ENCODE results near the gene RAB40B. TPM values are rescaled to one million over a fixed set of nuclear protein-coding genes. Genes with fewer than 3 reads are reported as not detected.

The RAB40B gene
- total RNA-seq, 1 donor from 2014 or later: 40.9 TPM

- peak; percentile 99 for DNase-seq
Observed at GRCh38 chr17:82716203-82717010, 17.9 kb upstream of the RAB40B start, which contains the start of gene FN3KRP. Gene FN3KRP (plus strand): TSS chr17:82716706. CDS start chr17:82716756, 50 bp downstream.

GRCh38 chr17:82713071-82713723 lies 14.7 kb upstream of the RAB40B start:
- no peak for DNase-seq

GRCh38 chr17:82710499-82711232 lies 12.2 kb upstream of the RAB40B start:
- DNase-seq: no peak

GRCh38 chr17:82709676-82710498 lies 11.4 kb upstream of the RAB40B start:
- DNase-seq: no peak

GRCh38 chr17:82709024-82709675 lies 10.7 kb upstream of the RAB40B start:
- no peak for DNase-seq

GRCh38 chr17:82705756-82706155 lies 7.3 kb upstream of the RAB40B start:
- DNase-seq: no peak

- DNase-seq: no peak
Observed at GRCh38 chr17:82704886-82705285, 6.4 kb upstream of the RAB40B start.

GRCh38 chr17:82703935-82704865 lies 5.7 kb upstream of the RAB40B start:
- no peak for DNase-seq

- no peak for DNase-seq
Observed at GRCh38 chr17:82703036-82703745, 4.7 kb upstream of the RAB40B start.

GRCh38 chr17:82702231-82702927 lies 3.9 kb upstream of the RAB40B start:
- DNase-seq: peak; percentile 59

GRCh38 chr17:82699551-82699950 lies 1.1 kb upstream of the RAB40B start:
- DNase-seq: no peak

GRCh38 chr17:82698974-82699442 lies 510 bp upstream of the RAB40B start:
- DNase-seq: no peak

GRCh38 chr17:82697808-82698064 lies 762 bp downstream of the RAB40B start:
- no peak for DNase-seq

GRCh38 chr17:82696916-82697807 lies 1.3 kb downstream of the RAB40B start:
- DNase-seq: no peak

GRCh38 chr17:82696259-82696658 lies 2.2 kb downstream of the RAB40B start:
- no peak for DNase-seq

- no peak for DNase-seq
Observed at GRCh38 chr17:82694647-82695046, 3.9 kb downstream of the RAB40B start.

GRCh38 chr17:82693168-82693867 lies 5.2 kb downstream of the RAB40B start:
- no peak for DNase-seq

All from tongue (tissue), 2 donors.